Measurements from ENCODE around the gene C11orf71. TPM values are rescaled to one million over a fixed set of nuclear protein-coding genes. Genes with fewer than 3 reads are reported as not detected.

The C11orf71 gene, protein sequence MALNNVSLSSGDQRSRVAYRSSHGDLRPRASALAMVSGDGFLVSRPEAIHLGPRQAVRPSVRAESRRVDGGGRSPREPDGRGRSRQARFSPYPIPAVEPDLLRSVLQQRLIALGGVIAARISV
- total RNA-seq, result 1 to 10 TPM; 8.2 to 8.4 TPM

DNA sequence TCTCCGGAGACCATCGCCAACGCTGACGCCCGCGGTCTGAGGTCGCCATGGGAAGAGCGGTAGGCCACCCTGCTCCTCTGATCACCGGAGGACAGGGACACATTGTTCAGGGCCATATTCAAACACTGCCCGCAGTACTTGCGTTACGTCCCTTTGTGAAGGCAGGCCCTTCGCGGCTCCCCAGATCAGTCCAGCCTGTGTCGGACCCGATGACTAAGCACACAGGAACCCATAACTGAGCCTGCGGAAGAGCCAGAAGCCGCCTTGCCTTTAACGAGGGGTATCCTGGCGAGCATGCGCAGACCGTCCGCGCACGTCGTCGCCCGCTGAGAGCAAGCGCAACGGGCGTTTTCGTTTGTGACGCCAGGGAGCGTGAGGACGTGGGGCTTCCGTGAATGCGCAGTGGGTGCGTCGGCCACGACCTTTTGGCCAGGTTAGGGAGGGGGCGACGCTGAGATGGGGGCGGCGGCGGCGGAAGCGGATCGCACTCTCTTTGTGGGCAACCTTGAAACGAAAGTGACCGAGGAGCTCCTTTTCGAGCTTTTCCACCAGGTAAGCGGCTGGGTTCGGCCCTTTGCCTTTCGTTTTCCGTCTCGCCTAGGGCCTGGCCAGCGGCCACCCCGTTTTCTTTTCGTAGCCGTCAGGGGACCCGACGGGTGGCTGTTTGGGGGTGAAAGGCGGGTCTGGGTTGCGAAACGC lies at the start of gene C11orf71, which contains the start of gene RBM7:
TSS of gene C11orf71 (minus strand) at position 296 of the 699 bp plus-strand sequence. CDS start at position 116, 180 bp downstream.
TSS of gene RBM7 (plus strand) at position 451 of the 699 bp plus-strand sequence. CDS start at position 457, 6 bp downstream.
- ChIA-PET CTCF (interaction anchor here (0.9 kb wide), 1 partner anchor 39 kb away, joined by 4 read pairs; the partner anchor contains the start of gene REXO2), POLR2A (interaction anchor here (1.0 kb wide), 1 partner anchor 60 kb away, joined by 5 read pairs; no protein-coding TSS in a partner anchor)
- Mint-ChIP-seq H3K9me3 (ENCODE audit: insufficient read depth) (no peaks in the 10 kb centered on the region), H3K4me3 (peak within 1 kb of the TSS; percentile 91), H3K4me1 (ENCODE audit: low read depth) (peaks cover 40% of the 10 kb centered on the region), H3K27ac (peak within 1 kb of the TSS; percentile 99), H3K27me3 (ENCODE audit: low read depth) (no peaks in the 10 kb centered on the region), H3K36me3 (ENCODE audit: low read depth) (peaks cover 41% of the 10 kb centered on the region)
- ATAC-seq, result peak; percentile 93
- peak; percentile 99 for DNase-seq

DNA sequence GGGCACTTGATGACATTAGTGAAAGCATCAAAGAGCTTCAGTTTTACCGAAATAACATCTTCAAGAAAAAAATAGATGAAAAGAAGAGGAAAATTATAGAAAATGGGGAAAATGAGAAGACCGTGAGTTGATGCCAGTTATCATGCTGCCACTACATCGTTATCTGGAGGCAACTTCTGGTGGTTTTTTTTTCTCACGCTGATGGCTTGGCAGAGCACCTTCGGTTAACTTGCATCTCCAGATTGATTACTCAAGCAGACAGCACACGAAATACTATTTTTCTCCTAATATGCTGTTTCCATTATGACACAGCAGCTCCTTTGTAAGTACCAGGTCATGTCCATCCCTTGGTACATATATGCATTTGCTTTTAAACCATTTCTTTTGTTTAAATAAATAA lies 49.5 kb upstream of the C11orf71 start:
- CTCF ChIA-PET, result interaction anchor here (0.7 kb wide), 1 partner anchor 88 kb away, joined by 3 read pairs; no protein-coding TSS in a partner anchor
- no peak for ATAC-seq
- no peak overlapping the region for H3K27ac Mint-ChIP-seq

DNA sequence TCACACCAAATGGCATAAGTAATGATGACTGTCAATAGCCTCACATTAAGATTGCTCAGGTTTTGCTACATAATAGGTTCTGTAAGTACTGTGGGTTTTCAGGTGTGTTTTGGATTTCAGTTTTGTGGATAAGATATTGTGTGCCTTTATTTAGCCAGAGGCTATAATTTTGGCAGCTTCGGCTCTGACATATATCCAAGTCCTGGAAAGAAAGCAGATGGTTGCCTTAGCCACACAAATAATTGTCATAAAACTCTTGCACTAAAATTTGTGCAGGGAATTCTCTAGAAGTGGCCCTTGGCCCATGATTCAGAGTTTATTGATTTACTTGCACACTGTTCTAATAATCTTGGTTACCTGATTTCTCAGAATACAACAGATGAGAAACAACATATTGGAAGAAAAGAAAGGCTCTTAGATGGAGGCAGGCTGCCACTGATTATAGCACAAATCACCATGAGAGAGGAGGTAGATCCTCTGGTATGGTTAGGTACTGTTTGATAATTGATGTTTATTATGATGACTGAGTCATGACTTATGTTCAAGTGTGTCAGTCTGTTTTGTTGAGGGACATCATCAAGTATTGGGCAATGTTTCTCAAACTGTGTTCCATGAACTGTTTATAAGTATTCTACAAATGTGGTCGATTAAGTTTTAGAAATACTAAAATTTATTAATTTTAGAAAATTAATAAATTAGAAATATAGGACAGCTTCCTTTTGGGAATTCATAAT lies 48.6 kb upstream of the C11orf71 start:
- H3K4me1 Mint-ChIP-seq (ENCODE audit: low read depth), result no peaks in the 10 kb centered on the region
- no peak overlapping the region for H3K27ac Mint-ChIP-seq
- H3K36me3 Mint-ChIP-seq (ENCODE audit: low read depth), result peaks cover 36% of the 10 kb centered on the region
- CTCF ChIA-PET, result interaction anchor here (0.7 kb wide), 1 partner anchor 87 kb away, joined by 3 read pairs; no protein-coding TSS in a partner anchor
- no peaks in the 10 kb centered on the region for H3K9me3 Mint-ChIP-seq (ENCODE audit: insufficient read depth)
- H3K4me3 Mint-ChIP-seq, result no peak overlapping the region
- H3K27me3 Mint-ChIP-seq (ENCODE audit: low read depth), result no peaks in the 10 kb centered on the region
- POLR2A ChIA-PET, result interaction anchor here (0.7 kb wide), 1 partner anchor 177 kb away, joined by 4 read pairs; no protein-coding TSS in a partner anchor
- ATAC-seq, result no peak
- DNase-seq, result no peak

More for the DNA sequence above, 49.5 kb upstream of the C11orf71 start:
- no peaks in the 10 kb centered on the region for H3K9me3 Mint-ChIP-seq (ENCODE audit: insufficient read depth)
- H3K27me3 Mint-ChIP-seq (ENCODE audit: low read depth), result no peaks in the 10 kb centered on the region
- H3K36me3 Mint-ChIP-seq (ENCODE audit: low read depth), result peaks cover 29% of the 10 kb centered on the region
- POLR2A ChIA-PET, result interaction anchor here (0.7 kb wide), 1 partner anchor 178 kb away, joined by 4 read pairs; no protein-coding TSS in a partner anchor
- H3K4me3 Mint-ChIP-seq, result no peak overlapping the region
- H3K4me1 Mint-ChIP-seq (ENCODE audit: low read depth), result no peaks in the 10 kb centered on the region
- no peak for DNase-seq

DNA sequence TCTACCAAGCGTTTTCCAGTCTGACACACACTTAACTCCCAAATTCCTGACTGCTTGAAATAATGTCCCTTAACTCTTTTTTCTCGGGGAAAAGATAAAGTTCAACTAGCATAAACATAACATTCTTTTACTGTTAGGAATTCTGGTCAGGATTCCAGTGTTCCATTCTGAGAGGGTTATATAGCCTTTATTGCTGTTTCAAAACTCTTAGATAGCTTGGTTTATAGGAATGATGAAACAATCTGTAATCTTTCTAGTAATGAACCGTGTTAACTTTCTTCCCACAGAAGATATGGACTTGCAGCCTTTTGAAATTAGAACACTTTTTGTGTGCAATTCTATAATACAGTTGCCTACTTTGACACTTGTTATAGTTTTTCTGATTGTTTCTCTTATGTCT lies 47.6 kb upstream of the C11orf71 start:
- no peak overlapping the region for H3K4me3 Mint-ChIP-seq
- DNase-seq, result no peak
- no peak for ATAC-seq
- H3K36me3 Mint-ChIP-seq (ENCODE audit: low read depth), result peaks cover 33% of the 10 kb centered on the region
- ChIA-PET POLR2A (no interaction called here), CTCF (no interaction called here)
- no peaks in the 10 kb centered on the region for H3K4me1 Mint-ChIP-seq (ENCODE audit: low read depth)
- no peaks in the 10 kb centered on the region for H3K27me3 Mint-ChIP-seq (ENCODE audit: low read depth)
- H3K27ac Mint-ChIP-seq, result no peak overlapping the region
- H3K9me3 Mint-ChIP-seq (ENCODE audit: insufficient read depth), result no peaks in the 10 kb centered on the region

DNA sequence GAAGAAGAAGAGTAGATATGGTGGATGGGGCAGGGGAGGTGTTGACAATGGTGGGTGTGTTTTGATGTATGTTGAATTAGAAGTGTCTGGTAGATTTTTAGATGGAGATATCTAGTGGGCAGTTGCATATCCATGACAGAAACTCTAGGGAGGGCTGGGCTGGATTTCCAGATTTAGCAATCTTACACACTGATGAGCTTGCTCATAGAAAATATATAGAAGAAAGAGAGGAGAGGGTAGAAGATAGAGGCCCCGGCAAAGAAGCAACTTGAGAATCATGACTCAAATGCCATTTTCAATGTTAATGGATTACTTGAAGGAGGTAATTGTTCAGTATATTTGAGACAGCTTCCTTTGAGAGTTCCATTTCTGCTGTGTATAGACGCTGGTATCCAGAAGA lies 47.1 kb upstream of the C11orf71 start:
- H3K4me3 Mint-ChIP-seq, result no peak overlapping the region
- H3K27me3 Mint-ChIP-seq (ENCODE audit: low read depth), result no peaks in the 10 kb centered on the region
- no peak overlapping the region for H3K27ac Mint-ChIP-seq
- no peaks in the 10 kb centered on the region for H3K4me1 Mint-ChIP-seq (ENCODE audit: low read depth)
- ChIA-PET POLR2A (no interaction called here), CTCF (no interaction called here)
- ATAC-seq, result no peak
- H3K36me3 Mint-ChIP-seq (ENCODE audit: low read depth), result peaks cover 34% of the 10 kb centered on the region
- no peaks in the 10 kb centered on the region for H3K9me3 Mint-ChIP-seq (ENCODE audit: insufficient read depth)
- no peak for DNase-seq

DNA sequence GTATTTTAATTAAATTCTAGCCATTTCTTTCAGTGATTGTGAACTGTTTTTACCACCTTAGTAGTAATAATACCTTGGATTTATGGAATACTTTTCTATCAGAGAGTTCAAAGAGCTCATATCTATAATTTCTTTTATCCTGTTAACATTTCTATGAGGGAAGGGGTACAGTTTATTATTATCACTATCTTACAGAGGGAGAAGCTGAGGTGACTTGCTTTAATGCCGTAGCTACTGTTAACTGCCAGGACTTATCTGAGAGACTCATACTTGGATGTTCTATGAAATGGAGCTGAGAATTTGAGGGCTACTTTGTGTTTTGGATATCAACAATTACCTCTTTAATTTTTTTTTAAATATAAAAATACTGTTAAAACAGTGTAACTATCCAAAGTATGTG lies 42.2 kb upstream of the C11orf71 start:
- ChIA-PET CTCF (interaction anchor here (1.3 to 1.6 kb wide), 2 partner anchors 10 to 96 kb away, joined by 3 to 4 read pairs; no protein-coding TSS in a partner anchor), POLR2A (no interaction called here)
- DNase-seq (no peak), ATAC-seq (no peak)
- H3K4me1 Mint-ChIP-seq (ENCODE audit: low read depth), result peaks cover 34% of the 10 kb centered on the region
- no peaks in the 10 kb centered on the region for H3K27me3 Mint-ChIP-seq (ENCODE audit: low read depth)
- H3K36me3 Mint-ChIP-seq (ENCODE audit: low read depth), result peaks cover 38% of the 10 kb centered on the region
- H3K27ac Mint-ChIP-seq, result no peak overlapping the region
- H3K4me3 Mint-ChIP-seq, result no peak overlapping the region
- no peaks in the 10 kb centered on the region for H3K9me3 Mint-ChIP-seq (ENCODE audit: insufficient read depth)

DNA sequence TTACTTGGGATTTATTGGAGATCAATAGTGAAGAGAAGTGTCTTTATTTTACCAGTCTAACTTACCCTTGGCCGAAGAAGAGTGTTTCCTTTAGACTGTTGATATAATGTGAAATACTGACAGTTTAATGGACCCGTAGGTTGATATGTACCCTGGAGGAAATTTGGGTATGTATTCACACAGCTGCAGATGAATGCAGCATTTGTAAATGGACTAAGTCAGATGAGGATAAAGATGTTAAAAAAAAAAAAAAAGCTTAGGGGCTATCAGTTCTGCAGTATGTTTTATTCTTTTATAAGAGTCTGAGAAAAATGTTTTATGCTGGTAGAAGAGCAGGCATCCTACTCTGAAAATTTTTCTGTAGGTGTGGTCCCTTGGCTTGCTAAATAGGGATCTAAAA lies 41.6 kb upstream of the C11orf71 start:
- POLR2A ChIA-PET, result no interaction called here
- DNase-seq (no peak), ATAC-seq (no peak)
- no peak overlapping the region for H3K4me3 Mint-ChIP-seq
- peaks cover 34% of the 10 kb centered on the region for H3K4me1 Mint-ChIP-seq (ENCODE audit: low read depth)
- no peaks in the 10 kb centered on the region for H3K9me3 Mint-ChIP-seq (ENCODE audit: insufficient read depth)
- H3K27me3 Mint-ChIP-seq (ENCODE audit: low read depth), result no peaks in the 10 kb centered on the region
- no peak overlapping the region for H3K27ac Mint-ChIP-seq
- CTCF ChIA-PET, result interaction anchor here (1.3 to 1.6 kb wide), 2 partner anchors 10 to 95 kb away, joined by 3 to 4 read pairs; no protein-coding TSS in a partner anchor
- H3K36me3 Mint-ChIP-seq (ENCODE audit: low read depth), result peaks cover 33% of the 10 kb centered on the region

DNA sequence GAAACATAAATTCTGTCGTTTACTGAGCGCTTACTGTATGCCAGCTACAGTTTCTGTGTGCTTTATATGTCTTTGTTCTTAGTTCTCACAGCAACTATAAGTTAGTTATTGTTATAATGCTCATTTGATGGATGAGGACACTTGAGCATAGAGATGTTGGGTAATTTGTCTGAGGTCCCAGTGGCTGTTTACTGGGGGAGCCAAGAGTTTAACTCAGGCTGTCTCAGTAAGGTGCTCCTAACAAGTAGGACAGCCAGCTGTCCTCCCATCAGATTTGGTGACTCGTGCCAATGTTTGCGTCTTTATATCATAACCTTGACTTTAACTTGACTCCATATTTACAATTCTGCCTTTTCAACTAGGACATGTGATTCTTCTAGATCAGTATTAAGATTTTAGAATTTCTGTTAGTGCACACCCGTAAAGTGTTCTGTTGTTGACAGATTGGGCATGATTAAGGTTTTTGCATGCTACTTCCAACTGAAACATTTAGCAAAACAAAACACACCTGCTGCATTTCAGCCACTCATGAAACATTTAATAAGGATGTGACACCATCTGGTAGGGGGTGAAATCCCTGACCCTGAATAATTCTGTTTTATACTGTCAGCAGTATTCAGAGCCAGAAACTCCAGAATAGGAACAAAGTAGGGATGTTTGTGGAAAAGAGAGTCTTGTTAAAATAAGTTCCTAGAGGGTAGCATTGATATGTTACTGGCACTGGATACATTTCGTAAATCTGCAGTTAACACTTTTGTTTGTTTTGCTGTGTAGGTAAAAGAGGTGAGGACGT lies 40.9 kb upstream of the C11orf71 start:
- Mint-ChIP-seq H3K36me3 (ENCODE audit: low read depth) (peaks cover 29% of the 10 kb centered on the region), H3K9me3 (ENCODE audit: insufficient read depth) (no peaks in the 10 kb centered on the region), H3K4me1 (ENCODE audit: low read depth) (peaks cover 34% of the 10 kb centered on the region), H3K27ac (no peak overlapping the region), H3K4me3 (no peak overlapping the region), H3K27me3 (ENCODE audit: low read depth) (no peaks in the 10 kb centered on the region)
- ChIA-PET CTCF (interaction anchor here (1.6 kb wide), 2 partner anchors 101 to 160 kb away, joined by 3 read pairs; no protein-coding TSS in a partner anchor), POLR2A (no interaction called here)
- DNase-seq (no peak), ATAC-seq (no peak)

DNA sequence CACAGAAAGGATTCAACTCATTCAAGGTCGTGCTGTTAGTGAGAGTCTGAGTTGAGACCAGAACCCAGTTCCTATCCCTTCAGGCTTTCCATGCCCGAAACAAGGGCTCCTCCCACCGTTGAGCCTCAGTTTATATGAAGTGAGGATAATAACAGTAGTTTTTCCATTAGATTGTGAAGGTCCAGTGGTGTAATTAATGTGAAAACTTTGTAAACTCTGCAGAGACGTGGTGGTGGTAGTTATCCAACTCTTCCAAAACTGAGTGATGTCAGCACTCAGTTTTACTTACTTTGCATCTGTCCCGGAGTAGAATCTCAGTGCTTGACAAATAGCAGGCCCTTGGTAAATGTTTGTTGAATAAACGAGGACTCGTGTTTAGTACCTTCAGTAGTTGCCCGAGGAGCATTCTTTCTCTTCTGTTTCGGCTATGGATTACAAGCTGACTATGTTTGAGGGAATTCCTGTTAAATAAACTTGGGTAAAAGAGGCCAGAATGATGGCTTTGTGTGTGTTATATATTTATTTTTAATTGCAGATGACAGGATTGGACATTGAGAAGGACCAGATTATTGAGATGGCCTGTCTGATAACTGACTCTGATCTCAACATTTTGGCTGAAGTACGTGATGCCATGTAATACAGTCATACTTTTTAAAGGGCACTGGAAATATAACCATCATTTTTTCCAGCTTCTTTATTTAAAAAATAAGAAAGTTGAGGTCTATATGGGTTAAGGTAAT lies 40.0 kb upstream of the C11orf71 start:
- peaks cover 26% of the 10 kb centered on the region for H3K36me3 Mint-ChIP-seq (ENCODE audit: low read depth)
- H3K27ac Mint-ChIP-seq, result peak overlapping the region; percentile 94

DNA sequence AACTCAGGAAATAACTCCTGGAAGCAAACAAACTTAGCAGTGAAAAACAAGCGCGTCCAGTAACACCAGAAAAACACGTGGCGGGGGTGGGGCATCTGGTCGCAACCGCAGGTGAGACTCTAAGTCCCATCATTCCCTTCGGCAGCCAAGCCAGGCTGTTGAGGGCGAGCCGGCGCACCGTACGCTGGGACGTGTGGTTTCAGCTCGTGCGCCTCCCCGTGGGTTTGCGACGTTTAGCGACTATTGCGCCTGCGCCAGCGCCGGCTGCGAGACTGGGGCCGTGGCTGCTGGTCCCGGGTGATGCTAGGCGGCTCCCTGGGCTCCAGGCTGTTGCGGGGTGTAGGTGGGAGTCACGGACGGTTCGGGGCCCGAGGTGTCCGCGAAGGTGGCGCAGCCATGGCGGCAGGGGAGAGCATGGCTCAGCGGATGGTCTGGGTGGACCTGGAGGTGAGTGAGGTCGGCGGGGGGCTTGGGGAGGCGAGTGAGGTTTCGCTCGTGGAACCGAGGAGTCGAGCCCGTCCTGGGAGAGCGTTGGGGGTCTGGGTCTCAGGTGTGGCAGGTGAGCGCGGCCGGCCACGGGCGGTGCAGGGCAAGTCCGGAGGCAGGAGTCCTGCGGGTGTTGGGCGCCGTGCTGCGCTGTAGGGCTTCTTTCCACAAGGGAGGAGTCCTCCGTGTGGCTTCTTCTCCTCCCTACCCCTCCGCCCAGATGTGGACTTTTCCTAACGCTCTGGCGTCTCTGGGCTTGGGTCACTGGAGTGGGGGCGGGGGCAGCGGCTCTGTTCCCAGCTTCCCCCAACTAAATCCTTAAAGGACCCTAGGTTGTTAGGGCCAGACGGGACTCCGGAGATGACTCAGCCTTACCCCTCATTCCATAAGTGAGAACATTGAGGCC lies 39.2 kb upstream of the C11orf71 start, which contains the start of gene REXO2:
TSS of gene REXO2 (plus strand) at position 239 of the 892 bp plus-strand sequence. CDS start at position 301, 62 bp downstream.
- Mint-ChIP-seq H3K4me1 (ENCODE audit: low read depth) (peaks cover 34% of the 10 kb centered on the region), H3K36me3 (ENCODE audit: low read depth) (peaks cover 21% of the 10 kb centered on the region), H3K27ac (peak within 1 kb of the TSS; percentile 94), H3K9me3 (ENCODE audit: insufficient read depth) (no peaks in the 10 kb centered on the region), H3K27me3 (ENCODE audit: low read depth) (no peaks in the 10 kb centered on the region), H3K4me3 (peak within 1 kb of the TSS; percentile 98)
- ChIA-PET CTCF (interaction anchor here (1.0 to 1.6 kb wide), 5 partner anchors 9 to 158 kb away, joined by 3 to 6 read pairs (median 3); partner anchors contain the start of genes C11orf71 and RBM7), POLR2A (interaction anchor here (0.7 kb wide), 1 partner anchor 1908 kb away, joined by 3 read pairs; no protein-coding TSS in a partner anchor)
- DNase-seq, result peak; percentile 96
- peak; percentile 98 for ATAC-seq

More for the DNA sequence above, 40.0 kb upstream of the C11orf71 start:
- CTCF ChIA-PET, result interaction anchor here (1.6 kb wide), 2 partner anchors 100 to 159 kb away, joined by 3 read pairs; no protein-coding TSS in a partner anchor
- peaks cover 34% of the 10 kb centered on the region for H3K4me1 Mint-ChIP-seq (ENCODE audit: low read depth)
- no peaks in the 10 kb centered on the region for H3K9me3 Mint-ChIP-seq (ENCODE audit: insufficient read depth)
- ATAC-seq (no peak), DNase-seq (no peak)
- POLR2A ChIA-PET, result no interaction called here
- H3K4me3 Mint-ChIP-seq, result peak overlapping the region; percentile 98
- no peaks in the 10 kb centered on the region for H3K27me3 Mint-ChIP-seq (ENCODE audit: low read depth)

Data from activated CD8-positive, alpha-beta T cell treated with anti-CD3 and anti-CD28 coated beads, Interleukin-2, amount 10 ng/mL, durations not matched to agents 7 days and 5 days (primary cell).